GM19395 (cell line): ENCODE data around the gene PAQR7.

Source experiments
- ATAC-seq: cut with Tn5 transposase; IDR thresholded peaks from one replicate; pipeline ENCODE4 v1.9.1; 2021; ENCODE audit warnings: mild to moderate bottlenecking, moderate library complexity; ENCODE audit not compliant: unreplicated experiment

Gene PAQR7, protein sequence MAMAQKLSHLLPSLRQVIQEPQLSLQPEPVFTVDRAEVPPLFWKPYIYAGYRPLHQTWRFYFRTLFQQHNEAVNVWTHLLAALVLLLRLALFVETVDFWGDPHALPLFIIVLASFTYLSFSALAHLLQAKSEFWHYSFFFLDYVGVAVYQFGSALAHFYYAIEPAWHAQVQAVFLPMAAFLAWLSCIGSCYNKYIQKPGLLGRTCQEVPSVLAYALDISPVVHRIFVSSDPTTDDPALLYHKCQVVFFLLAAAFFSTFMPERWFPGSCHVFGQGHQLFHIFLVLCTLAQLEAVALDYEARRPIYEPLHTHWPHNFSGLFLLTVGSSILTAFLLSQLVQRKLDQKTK

DNA sequence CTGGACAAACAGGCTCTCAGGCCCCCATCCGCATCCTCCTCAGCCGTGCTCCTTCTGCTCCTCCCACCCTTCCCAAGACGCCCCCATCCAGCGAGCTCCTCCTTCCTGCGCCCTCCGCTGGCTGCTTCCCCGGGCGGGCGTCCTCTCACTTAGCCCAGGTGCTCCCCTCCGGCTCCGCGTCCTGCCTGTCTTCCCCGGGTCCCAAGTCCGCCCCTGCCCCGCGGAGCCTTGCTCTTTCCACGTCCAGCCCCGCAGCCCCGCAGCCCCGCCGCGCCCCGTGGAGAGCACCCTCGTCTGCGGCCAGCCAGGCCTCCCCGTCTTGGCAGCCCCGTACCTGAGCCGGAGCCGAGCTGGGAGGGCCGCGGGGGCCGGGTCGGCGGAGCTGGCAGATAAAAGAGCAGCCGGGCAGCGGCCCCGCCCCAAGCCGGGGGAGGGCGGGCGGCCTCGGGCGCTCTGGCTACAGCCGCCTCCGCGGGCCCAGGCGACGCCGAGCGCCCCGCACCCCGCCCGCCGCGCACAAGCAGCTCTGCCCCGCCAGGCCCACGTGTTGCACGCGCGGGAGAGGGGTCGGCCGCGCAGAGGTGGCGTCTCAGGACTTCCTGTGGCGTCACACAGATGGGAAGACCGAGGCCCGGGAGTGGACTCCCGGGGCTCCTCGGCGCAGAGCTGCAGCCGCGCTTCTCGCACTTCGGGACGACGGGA lies at the start of gene PAQR7:
TSS of gene PAQR7 (minus strand) at position 555 of the 702 bp plus-strand sequence. CDS start 11,869 bp downstream, outside the sequence.
- peak; percentile 56 for ATAC-seq

DNA sequence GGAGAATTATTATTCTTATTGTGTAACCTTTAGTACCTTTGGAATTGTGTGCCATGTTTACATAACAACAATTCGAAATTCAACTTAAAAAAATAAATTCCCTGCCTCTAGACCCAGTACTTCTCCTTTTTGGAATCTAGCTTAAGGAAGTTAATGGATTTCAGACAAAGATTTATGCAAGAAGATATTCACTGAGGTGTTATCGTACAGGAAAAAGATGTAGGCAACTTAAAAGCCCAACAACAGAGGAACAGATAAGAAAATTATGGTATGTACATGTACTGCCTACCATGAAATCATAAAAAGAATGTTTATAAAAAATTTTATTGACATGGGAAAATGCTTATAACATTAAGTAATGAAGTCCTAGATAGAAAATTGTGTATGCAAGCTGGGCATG lies 48.9 kb upstream of the PAQR7 start:
- no peak for ATAC-seq

DNA sequence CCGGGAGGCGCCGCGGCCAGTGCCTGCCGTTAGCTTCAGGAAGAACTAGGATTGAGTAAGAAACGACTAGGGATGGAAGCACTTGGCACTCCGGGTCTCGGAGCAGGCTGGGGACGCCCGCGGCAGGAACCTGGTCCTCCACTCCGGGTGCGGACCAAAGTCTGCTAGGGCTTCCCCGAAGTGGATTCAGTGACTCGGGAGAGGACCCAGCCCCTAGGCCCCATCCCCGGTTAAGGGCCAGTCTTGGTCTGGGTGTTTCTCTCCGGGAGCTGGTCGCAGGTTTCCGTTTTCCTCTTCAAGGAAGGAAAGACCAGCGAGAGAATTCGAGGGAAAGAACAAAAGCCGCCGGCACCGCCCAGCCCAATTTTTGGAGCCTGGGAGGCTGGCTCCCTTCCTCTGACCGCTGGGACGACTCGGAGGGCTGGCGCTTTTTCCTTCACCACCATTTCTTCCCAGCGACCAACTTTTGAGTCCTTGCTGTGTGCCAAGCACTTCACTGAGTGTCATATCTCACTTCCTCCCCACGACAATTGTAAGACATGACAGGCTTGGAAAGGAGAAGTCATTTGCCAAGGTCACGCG lies 47.6 kb upstream of the PAQR7 start:
- ATAC-seq, result no peak

DNA sequence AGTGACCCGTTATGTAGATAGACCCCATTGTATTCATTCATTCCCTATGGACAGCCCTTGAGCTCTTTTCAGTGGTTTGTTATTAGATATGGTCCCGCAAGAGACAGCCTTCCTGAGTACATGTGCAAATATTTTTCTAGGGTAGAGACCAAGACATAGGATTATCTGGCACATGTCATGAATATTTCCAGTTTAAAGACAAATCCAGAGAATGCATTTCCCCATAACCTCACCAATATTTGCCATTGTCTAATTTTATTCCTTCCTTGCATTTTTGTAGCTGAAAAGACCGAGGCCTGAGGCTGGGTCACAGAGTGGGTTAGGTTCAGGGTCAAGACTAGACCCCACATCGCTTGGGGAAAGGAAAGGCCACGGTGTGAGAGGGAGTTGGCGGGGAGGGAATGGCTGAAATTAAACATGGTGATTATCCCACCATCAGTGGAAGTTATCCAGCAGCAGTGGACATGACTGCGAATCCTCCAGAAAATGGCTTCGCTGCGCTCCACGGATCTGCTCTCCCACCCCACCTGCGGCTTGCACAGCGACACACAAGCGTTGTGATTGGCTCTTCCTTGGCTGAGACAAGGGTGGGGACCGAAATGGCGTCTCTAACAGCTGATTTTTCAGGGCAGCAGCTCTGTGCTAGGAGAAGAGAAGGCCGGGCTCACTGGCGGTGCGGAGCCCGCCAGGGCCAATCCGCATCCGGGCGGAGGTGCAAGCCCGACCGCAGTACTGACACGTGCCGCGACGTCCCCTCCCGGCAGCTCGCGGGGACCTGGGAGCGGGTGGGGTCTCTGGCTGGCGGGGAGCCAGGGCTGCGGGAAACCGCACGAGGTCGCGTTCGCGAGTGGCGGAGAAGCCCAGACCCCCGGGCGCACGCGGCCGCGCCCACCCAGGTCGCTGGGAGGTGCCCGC lies 46.8 kb upstream of the PAQR7 start:
- ATAC-seq, result no peak

DNA sequence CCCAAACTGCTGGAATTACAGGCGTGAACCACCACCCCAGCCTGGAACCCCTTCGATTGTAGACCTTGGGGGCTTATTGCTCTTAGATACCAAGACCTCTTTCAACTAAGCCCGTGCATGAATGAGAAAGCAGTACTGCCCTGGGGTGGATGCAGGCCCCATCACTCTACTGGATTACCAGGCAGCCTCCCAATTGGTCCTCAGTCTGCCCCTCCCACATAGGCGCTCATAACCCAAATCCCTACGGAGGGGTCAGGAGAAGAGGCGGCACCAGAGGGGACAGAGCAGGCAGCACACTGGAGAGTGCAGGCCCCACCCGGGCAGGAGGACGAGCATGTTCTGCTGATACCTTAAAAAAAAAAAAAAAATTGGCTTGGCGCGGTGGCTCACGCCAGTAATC lies 43.1 kb upstream of the PAQR7 start:
- no peak for ATAC-seq

DNA sequence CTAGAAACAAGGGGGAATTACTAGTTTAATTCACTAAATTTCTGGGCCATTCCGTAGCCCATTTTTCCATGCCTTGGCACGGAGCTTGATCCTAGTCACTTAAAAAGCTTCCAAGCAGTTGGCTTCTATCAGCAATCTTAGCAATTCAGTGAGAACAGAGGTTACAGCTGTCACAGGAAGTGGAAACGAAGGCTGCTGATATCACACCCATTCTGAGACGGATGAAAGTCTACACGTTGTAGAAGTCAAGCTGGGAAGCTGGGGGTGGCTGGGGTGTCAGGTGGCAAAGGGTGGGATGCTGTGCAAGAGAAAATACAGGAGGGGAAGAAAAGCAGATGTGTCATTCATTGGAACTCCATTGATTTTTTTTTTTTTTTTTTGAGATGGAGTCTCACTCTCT lies 42.5 kb upstream of the PAQR7 start:
- ATAC-seq, result no peak

DNA sequence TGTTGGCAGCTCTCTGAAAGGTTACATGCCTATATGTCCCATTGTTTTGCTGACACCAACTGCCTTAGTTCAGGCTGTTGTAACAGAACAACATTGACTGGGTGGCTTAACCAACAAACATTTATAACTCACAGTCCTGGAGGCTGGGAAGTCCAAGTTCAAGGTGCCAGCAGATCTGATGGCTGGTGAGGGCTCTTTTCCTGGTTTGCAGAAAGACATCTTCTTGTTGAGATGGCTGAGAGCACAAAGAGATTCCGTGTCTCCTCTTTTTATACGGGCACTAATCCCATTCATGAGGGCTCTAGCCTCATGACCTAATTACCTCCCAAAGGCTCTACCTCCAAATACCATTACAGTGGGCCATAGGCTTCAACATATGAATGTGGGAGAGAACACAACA lies 41.0 kb upstream of the PAQR7 start:
- ATAC-seq, result no peak

DNA sequence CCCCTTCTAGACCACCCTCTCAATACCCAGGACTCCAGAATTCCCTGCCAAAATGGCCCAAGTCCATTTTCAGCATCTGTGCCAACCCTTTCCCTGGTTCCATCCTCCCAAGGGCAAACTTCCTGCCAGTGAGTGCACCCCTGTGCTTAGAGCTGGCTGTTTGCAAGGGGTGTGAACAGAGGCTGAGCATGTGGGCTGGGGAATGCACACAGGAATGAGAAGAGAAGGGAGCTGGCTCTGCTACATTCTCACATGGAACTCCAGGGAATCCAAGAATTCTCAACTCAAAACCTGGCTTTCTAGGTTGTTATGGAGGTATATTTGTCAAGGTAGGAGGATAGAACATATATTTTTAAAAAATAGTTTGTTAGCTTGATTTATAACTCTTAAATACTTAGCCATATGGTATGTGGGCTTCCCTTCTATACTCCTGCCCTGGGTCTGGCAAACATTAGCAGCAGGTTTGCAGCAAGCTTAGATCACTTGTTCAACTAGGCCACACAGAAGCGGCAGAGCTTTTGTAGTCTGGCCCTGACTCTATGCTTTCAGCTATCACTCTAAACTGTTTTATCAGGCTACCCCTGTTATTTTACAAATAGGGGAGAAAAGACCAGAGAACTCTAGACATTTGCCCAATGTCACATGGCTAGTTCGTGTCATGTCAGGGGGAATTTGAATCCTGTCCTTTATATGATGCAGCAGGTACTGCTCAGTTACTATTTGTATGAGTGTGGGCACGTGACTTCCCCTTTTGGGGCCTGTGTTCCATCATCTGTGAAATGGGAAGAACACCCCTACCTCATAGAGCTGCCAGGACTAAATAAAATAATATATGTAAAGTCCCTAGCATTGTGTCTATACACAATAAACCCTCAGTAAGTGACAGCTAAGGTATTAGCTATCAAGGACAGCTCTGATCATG lies 38.8 kb upstream of the PAQR7 start:
- ATAC-seq, result no peak

DNA sequence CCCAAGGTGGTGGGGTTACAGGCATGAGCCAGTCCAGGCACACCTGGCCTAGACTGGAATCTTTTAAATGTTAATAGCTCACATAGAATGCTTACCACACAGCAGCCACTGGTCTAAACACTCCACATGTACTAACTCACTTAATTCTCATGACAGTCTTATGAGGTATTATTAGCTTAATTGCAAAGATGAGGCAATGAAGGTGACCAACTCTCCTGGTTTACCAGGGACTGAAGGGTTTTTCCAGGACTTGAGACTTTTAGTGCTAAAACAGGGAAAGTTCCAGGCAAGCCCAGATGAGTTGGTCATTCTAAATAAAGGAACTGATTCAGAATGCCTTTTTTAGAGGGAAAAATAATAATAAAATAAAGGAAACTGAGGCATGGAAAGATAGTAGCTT lies 37.7 kb upstream of the PAQR7 start:
- no peak for ATAC-seq

DNA sequence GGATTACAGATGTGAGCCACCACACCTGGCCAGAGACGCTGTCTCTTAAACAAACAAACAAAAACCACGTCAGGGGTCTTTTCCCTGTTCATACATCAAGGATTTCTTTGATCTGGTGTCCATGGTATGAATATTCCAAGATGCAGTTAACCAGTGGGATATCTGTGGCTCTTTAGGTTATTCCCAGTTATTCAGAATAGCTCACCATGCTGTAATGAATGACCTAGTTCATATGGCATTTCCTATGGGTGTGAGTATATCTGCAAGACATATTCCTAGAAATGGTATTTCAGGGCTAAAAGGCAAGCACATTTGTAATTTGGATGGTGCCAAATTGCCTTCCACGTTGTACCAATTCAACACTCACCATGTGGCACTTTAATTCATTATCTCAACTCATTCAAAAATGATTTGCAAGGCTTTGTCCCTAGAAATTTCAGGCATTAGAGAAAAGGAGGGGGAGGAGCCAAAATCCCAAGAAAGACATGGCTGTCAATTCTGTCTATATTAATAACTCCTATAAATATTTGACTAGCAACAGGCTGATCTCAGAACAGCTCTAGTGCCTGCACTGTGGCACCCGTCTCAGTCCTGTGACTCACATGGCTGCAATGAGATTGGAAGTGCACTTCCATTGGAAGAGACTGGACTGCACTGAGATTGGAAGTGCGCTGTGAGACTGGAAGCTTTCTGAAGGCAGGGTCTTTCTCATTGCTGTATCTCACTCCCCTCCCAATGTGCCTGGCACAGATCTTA lies 36.7 kb upstream of the PAQR7 start:
- no peak for ATAC-seq

DNA sequence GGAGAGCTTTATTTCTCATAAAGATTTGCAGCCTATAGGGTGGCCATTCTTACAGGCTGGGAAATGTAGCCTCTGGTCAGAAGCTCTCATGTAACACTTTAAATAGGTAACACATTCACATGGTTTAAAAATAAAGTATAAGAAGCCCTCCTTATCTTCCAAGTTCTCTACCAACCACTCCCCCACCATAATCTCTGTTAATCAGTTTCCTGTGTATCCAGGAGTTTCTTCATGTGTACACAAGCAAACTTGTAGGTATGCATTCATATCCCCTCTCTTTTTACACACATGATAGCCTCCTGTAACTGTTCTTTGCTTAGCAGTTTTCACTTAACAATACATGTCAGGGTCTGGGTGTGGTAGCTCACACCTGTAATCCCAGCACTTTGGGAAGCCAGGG lies 35.7 kb upstream of the PAQR7 start:
- ATAC-seq, result no peak

DNA sequence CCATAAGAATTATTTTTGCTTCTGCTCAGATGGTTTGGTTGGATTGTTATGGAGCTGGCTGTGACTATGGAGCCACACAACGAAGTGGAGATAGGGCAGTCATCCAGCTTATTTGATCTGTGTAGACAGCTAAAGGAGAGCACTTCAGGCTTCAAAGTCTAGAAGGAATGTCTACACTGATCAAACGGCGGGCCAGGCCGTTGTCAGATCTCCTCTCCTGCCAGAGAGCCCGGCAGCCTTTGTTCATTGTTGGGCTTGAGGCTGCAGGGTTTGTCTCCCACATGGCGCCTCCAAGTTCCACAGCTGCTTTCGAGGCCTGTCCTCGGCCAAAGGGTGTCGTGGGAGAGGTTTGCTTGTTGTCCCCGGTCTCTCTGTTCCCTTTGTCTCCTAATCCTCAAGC lies 33.5 kb upstream of the PAQR7 start:
- no peak for ATAC-seq

DNA sequence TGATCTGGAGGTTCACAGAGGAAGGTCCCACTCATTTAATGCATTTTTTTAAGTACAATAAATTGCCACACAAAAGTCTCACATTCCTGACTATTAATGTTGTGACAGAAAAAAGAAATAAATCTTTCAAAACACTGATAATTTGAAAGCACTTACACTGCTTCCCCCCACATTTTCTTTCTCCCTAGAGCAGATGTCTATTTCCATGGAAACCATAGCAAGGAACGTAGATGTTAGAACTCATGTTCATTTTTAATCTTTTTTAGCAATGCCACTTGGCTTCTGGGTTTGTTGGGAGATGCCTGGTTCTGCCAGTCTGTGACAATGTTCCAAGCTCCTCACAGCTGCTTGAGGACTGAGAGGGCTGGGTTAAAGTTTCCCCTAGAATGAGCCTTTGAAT lies 32.7 kb upstream of the PAQR7 start:
- ATAC-seq, result no peak

DNA sequence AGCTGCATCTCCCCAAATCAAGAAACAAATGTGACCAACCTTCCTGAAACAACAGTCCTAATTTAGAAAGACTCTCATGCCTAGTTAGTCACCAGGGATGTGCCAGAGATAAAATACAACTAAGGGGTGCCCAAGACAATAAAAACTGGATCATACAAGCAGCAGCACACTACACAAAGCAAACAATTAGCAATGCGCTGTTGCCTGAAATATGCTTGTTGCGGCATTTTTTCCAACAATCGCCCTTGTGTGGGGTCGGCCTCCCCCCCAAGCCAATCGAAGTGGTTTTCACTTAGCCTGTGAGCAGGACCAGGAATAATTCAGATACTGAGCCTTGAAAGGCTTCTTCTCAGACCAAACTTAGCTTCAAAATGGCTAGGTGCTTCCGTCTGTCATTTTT lies 32.1 kb upstream of the PAQR7 start:
- ATAC-seq, result no peak

DNA sequence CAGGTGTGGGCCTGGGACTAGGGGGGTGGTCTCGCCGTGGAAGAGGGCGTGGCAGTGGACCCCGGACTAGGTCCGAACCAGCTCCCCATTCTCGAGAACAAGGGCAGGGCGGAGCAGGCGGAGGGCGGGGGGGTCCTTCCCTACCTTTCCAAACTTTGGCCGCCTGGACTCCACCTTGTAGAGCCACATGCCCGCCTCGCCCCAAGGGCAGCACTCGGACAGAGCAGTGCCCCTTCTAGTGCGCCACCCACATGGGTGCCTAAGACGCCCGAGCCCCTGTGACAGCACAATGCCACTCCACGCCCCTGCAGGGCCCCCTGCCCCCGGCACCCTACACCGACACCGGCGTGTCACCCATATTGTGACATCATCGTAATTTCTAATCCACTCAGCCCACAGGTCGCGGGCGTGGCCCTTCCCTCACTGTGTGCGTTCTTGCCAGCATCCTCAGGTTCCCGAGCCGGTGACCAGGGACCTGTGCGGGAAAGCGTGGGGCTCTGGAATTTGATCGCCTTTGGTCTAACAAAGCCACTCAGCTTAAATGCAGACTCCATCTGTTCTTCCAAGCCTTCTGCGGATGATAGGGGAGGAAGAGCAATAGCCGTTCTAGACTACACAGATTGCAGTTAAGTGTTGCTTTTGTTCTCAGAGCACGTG lies 31.3 kb upstream of the PAQR7 start:
- no peak for ATAC-seq

DNA sequence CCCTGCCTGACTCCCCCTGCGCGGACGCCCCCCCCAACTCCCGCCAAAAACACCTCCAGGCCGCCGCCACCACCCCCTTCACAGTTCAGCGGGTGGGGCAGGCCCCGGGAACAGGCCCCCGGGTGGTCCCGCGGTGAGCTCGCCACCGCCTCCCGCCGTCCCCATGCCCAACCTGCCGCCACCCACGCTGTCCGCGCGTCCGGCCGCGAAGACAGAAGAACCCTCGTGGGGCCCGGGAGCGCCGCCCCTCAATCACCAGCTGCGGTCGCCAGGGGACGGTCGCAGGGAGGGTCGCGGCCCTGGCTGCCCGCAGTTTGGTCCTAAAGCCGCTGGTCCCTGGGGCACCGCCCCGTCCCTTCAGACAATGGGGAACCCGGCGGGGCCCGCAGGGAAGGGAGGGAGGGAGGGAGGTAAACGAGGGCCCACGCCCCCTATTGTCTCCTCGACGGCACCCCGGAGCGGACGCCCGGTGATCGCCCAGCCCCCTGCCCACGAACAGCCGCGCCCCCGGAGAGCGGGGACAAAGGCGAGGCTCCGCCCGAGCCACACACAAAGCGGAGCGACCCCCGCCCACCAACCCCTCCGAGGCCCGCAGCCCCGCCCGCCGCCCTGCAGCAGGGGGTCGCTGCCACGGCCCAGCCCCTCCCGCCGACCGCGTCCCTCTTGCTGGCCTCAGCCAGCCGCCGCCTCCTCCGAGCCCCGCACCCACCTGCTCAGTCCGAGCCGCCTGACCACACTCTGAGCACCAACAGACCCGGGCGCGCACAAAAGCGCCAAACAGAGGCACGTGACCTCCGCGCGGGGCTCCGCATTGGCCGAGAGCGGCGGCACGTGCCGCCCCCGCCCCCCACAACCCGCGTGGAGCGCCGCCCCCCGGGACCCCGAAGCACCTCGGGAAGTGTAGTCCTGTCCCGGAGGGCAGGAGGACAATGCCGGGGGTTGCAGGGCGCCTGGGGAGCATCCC lies 30.5 kb upstream of the PAQR7 start, which contains the start of gene STMN1:
TSS of gene STMN1 (minus strand) at position 740 of the 964 bp plus-strand sequence. CDS start 1,743 bp downstream, outside the sequence.
- peak; percentile 65 for ATAC-seq

DNA sequence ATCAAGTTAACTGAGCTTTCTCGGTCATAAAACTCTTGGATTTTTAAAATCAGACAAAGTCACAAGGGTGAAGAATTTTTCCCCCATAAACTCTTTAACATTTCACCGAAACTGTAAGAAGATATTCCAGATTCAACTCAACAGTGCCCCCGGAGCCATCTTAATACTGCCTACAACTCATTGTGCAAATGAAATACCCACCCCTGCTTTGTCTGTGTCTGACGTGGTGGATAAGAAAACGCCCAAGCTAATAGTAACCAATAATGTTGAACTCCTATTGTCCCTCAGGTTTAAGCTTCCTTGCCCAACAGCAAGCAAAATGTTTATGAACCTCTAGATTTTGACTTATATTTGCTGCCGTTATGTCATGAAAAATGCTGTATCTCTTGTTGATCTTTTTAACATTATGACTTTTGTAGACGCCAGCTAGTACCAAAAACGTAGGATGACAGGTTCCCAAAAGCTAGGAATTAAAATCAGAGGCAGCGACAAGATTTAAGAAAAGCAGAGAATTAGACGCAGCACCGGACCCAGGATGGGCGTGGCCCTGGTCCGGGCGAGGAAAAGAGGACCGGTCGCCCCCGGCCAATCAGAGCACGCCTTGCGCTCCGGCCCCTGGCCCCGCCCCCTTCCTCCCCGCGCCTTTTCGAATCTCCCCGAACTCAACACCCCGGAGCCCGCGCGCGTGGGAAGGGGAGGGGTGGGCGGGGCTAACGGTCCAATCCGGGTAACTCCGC lies 29.6 kb upstream of the PAQR7 start:
- ATAC-seq, result peak; percentile 77
